ENCODE measurements around the gene B3GAT3. TPM values are rescaled to one million over a fixed set of nuclear protein-coding genes. Genes with fewer than 3 reads are reported as not detected.

The B3GAT3 gene
- 20.1 and 28.7 TPM in 2 replicates for total RNA-seq

DNA sequence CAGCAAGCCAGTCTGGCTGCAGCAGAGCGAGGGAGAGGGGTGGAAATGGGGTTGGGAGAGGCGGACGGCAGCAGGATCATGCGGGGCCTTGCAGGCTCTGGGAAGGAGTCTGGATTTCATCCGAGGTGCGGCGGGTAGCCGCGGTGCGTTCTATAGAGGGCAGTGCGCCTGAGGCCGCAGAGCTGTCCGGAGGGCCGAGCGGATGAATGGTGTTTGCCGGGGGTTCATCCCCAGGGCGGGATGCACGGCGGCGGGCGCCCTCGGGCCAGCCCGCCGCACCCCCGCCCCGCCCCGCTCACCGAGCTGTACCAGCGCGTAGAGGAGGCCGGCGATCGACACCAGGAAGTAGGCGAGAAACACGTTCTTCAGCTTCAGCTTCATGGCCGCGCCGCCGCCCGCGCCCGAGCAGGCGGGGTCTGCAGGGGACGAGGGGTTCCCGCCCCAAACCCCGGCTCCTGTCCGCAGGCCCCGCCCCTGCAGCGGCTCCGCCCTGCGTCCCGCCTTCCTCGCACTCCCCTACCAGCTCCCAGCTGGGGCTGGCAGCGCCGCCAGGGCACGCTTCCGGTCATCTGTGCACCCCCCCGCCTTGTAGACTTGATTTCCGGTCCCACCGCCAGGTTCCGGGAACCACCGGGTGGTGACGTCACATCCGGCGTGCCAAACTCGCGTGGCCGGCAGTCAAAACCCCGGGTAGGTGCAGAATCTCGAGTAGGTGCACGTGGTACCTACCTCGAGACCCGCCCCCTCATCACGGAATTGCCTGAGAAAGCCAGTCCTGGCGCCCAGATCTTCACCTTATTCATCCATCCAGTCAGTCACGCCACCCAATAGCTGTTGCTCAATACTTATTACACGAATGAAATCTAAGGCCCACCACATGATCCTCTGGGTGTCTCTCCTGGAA is at the start of gene B3GAT3:
TSS of gene B3GAT3 (minus strand) at position 420 of the 904 bp plus-strand sequence. CDS start at position 381, 39 bp downstream.

DNA sequence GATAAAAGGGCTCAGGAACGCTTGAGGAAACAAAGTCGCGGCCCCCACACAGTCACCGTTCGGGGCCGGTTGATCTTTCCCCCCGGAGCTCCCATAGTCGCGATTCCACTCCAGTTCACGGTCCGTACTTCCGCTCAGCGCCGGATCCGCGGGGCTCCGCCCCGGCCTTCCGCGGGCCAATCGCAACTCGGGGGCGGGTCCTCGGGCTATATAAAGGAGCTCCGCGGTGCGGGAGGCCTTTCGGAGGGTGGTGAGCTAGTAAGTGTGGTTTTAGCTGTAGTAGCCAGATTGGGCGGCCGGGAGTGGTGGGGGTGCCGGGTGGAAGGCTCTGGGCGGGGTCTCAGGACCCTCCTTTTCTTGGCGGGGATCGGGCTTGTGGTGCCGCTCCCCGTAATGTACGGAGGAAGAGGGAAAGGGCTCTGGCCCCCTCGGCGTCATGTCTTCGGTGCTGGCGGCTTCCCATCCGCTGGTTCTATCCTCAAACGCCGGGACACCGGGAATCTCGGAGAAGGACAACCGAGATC is 43.4 kb upstream of the B3GAT3 start, which contains the start of the genes C11orf98 and CSKMT:
TSS of gene C11orf98 (minus strand) at position 136 of the 524 bp plus-strand sequence. CDS start at position 95, 41 bp downstream.
TSS of gene CSKMT (plus strand) at position 238 of the 524 bp plus-strand sequence. CDS start 568 bp downstream, outside the sequence.

DNA sequence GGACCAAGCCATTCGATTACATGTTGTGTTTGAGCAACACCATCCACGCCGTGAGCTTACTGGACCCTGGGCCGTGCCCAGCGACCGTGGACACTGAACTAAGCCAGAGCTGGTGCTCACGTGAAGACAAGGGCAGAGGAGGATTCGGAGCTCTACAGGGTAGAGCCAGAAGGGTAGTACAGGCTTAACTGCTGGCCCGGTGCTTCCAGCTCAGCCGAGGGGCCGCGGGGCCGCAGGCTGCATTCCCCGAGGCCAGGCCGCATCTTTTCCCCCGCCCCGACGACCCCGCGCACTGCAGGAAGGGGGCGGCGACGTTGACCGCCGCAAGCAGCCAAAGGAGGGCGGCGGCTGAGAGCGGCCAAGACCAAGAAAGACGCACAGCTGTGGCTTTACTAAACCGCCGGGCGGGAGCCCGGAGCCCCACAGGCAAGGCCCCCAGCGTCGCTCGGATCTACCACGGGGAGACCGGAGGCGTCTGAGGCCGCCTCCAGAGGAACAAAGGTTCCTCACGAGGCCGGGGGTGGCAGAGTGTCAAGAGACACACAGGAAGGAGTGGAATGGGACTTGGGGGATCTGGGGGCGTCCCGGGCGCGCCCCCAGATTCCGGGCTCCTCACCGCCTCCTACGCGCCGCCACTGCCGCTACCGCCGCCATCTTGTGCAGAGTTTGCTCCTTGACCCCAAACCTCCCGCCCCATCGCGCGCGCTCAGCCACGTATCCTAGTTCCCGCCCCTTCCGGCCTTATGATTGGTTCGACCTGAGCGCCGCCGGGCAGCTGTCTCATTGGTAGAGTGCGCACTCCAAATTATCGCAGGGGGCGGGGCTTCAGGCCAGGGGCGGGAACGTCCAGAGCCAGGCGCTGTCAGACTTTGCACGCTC is 24.4 kb upstream of the B3GAT3 start, which contains the start of gene GANAB:
TSS of gene GANAB (minus strand) at position 668 of the 879 bp plus-strand sequence. CDS start at position 654, 14 bp downstream.

DNA sequence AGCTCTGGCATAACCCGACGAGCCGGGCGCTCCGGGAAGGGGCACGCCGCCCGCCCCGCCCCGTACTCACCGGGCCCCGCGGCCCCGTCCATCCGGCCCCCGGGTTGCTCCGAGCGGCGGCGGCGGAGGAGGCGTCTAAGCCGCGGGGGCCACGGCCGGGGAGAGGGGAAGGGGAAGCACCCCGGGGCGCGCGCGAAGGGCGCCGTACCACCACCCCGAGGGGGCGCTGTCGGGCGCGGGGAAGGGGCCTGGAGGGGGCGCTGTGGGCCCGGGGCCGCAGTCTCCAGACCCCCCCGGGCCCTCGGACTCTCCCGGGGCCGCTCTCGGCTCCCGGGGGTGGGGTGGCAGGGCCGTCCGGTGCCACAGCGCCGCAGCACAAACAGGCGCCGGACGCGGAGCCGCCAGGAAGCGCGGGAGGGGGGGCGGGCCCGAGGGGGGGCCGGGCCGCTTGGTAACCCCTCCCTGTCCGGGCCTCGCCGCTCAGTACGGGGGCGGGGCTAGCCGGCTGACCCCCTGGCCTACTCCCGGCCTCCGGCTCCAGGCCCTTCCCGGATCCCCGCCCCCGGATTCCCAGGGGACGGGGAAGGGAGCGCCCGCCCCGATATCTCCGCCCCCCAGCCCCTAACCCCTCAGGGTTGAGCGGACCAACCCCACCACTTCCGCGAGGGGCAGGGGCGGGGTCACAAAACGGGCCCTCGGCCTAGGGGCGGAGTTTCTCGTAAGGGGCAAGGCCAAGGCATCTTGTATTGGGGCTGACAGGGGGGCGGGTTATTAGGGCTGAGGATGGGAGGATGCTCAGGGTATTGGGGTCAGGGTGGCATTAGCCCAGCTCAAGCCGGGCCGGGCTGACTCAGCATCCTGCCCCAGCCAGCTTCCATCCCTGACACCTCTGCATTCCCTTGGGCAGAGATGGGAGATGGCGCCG is 9.2 kb downstream of the B3GAT3 start, which contains the start of the genes EML3 and ROM1:
TSS of gene EML3 (minus strand) at position 410 of the 925 bp plus-strand sequence. CDS start at position 92, 318 bp downstream.
TSS of gene ROM1 (plus strand) at position 892 of the 925 bp plus-strand sequence. CDS start at position 917, 25 bp downstream.

DNA sequence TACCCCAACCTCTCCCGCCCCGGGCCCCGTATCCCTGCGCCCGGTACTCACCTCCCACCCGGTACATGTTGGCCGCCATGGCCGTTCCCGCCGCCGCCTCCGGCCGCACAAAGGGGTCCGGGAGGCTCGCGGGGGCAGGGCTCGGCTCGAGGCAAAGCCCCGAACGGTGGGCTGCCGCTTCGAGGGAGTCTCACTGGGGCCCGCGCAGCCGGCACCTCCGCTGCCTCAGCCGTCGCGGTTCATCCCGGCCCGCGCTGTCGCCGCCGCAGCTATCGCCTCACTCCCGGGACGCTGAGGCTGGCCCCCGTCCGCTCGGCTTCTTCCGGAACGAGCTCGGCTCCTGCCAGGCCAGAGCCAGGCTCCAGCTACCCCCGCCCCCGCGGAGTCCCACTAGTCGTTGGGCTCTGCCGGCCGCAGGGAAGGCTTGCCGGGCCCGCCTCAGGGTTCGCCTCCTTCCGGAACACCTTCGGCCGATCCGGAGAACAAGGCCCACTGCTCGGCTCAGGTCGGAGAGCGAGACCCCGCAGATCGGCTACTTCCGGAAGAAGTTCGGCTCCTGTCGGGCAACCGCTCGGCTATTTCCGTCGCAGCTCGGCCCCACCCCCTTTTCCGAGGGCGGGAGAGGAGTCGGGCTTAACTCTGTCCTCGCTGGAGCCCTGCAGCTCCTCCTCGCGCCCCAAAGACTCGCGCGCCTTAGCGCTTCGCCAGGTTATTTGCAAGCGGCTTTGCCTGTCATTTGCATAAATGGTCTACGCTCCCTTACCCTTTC is 20.2 kb downstream of the B3GAT3 start, which contains the start of gene MTA2:
TSS of gene MTA2 (minus strand) at position 494 of the 769 bp plus-strand sequence. CDS start at position 79, 415 bp downstream.

DNA sequence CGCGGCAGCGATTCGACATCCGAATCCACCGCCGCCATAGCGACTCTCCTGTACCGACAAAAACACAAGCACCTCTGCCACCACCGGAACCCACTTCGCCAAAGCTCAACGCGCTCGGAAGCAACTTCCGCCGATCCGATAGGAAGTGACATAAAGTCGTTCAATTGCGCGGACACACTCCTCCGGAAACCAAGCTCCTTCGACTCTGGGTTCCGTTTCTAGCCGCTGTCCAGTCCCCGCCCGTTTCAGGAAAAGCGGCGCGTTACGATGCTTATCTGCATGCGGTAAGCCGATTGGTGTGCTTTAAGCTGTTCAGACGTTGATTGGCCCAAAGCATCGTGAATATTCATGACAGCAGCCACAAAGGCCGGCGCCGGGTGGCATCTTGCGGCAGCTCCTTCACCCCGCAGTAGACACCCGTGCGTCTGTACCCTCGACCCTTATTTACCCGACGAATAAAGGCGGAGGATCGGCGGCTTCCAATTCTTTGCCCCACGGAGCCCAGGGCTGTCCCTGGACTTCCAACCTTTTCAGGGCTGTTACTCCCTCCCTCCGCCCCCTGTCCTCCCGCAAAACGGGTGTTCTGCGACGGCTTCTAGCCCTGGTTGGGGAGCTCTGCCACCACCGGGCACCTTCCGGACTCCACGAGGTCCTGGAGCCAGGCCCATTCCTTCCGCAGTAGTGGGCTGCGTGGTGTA is 30.2 kb downstream of the B3GAT3 start, which contains the start of gene TUT1:
TSS of gene TUT1 (minus strand) at position 76 of the 698 bp plus-strand sequence. CDS start at position 38, 38 bp downstream.

DNA sequence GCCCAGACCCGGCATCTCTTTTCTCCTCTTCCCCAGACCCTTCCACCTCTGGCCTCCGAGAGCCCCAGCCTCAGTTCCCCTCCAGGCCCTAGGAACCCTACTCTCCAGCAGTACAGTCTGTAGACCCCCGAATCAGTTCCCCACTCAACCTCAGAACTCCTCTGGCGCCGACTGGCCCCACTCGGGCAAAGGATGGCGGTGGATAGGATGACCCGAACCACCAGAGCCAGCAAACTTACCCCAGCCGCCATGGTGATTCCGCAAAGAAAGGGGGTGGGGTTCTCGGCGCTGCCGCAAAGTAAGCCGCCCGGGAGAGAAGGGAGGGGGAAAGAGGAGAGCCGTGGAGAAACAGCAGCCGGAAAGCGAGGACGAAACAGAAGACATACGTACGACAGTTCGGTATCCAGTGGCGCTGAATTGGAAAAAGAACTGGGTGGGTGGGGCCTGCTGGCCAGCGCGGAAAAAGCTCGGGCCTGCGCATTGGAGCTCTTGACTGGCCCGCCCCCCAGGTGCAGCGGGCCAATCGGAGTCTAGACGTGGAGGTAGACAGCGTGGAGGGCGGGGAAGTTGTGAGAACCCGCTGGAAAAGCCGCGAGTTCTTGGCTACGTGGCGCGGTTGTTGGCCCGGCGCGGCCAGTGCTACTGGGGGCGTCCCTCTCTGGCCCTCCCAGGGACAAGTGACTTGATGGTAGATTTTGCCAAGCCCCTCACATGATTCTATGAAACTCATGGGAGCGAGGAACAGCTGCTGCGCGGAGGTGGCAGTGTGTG is 48.0 kb downstream of the B3GAT3 start, which contains the start of gene EEF1G:
TSS of gene EEF1G (minus strand) at position 300 of the 771 bp plus-strand sequence. CDS start at position 251, 49 bp downstream.

Other genes starting within 250 kb of the B3GAT3 start
- not detected in 2 replicates for gene SCGB1A1, start 203.0 kb downstream of the B3GAT3 start, total RNA-seq
- 274 and 293 TPM in 2 replicates for gene AHNAK, start 75.2 kb downstream of the B3GAT3 start, total RNA-seq
- 1,044 and 1,412 TPM in 2 replicates for gene EEF1G, start 48.1 kb downstream of the B3GAT3 start, total RNA-seq
- 6.8 and 13.5 TPM in 2 replicates for gene TUT1, start 30.5 kb downstream of the B3GAT3 start, total RNA-seq
- 186 and 207 TPM in 2 replicates for gene MTA2, start 20.1 kb downstream of the B3GAT3 start, total RNA-seq
- gene EML3, start 9.2 kb downstream of the B3GAT3 start, total RNA-seq, result 27.3 and 30.1 TPM in 2 replicates
- 5.3 and 5.8 TPM in 2 replicates for gene ROM1, start 8.7 kb downstream of the B3GAT3 start, total RNA-seq
- gene GANAB, start 24.6 kb upstream of the B3GAT3 start, total RNA-seq, result 213 and 230 TPM in 2 replicates
- 22.8 and 24.4 TPM in 2 replicates for gene INTS5, start 31.3 kb upstream of the B3GAT3 start, total RNA-seq
- 38.7 and 44.4 TPM in 2 replicates for gene C11orf98, start 43.2 kb upstream of the B3GAT3 start, total RNA-seq
- 3.6 and 13.3 TPM in 2 replicates for gene CSKMT, start 43.3 kb upstream of the B3GAT3 start, total RNA-seq
- 9.7 and 11.2 TPM in 2 replicates for gene UQCC3, start 49.7 kb upstream of the B3GAT3 start, total RNA-seq
- gene LBHD1, start 50.3 kb upstream of the B3GAT3 start, total RNA-seq, result 4.2 and 5.5 TPM in 2 replicates
- gene UBXN1, start 57.1 kb upstream of the B3GAT3 start, total RNA-seq, result 137 and 210 TPM in 2 replicates
- gene LRRN4CL, start 67.5 kb upstream of the B3GAT3 start, total RNA-seq, result under 0.01 and 0.30 TPM in 2 replicates
- 20.2 and 24.0 TPM in 2 replicates for gene BSCL2, start 85.4 kb upstream of the B3GAT3 start, total RNA-seq
- 0.32 TPM in 1 of 2 replicates, not detected in the other for gene GNG3, start 85.7 kb upstream of the B3GAT3 start, total RNA-seq
- 5.8 and 11.9 TPM in 2 replicates for gene HNRNPUL2, start 105.5 kb upstream of the B3GAT3 start, total RNA-seq
- 34.4 and 38.9 TPM in 2 replicates for gene TTC9C, start 106.5 kb upstream of the B3GAT3 start, total RNA-seq
- gene ZBTB3, start 132.2 kb upstream of the B3GAT3 start, total RNA-seq, result 10.9 and 11.4 TPM in 2 replicates
- 86.7 and 113 TPM in 2 replicates for gene POLR2G, start 139.6 kb upstream of the B3GAT3 start, total RNA-seq
- 19.8 and 26.7 TPM in 2 replicates for gene TAF6L, start 149.4 kb upstream of the B3GAT3 start, total RNA-seq
- gene TMEM179B, start 165.4 kb upstream of the B3GAT3 start, total RNA-seq, result 22.5 and 26.6 TPM in 2 replicates
- 13.4 and 21.8 TPM in 2 replicates for gene TMEM223, start 170.0 kb upstream of the B3GAT3 start, total RNA-seq
- gene NXF1, start 183.5 kb upstream of the B3GAT3 start, total RNA-seq, result 16.6 and 26.3 TPM in 2 replicates
- 27.7 and 36.1 TPM in 2 replicates for gene STX5, start 210.1 kb upstream of the B3GAT3 start, total RNA-seq
- not detected in 2 replicates for gene TEX54, start 210.9 kb upstream of the B3GAT3 start, total RNA-seq
- gene WDR74, start 217.6 kb upstream of the B3GAT3 start, total RNA-seq, result 70.8 and 74.3 TPM in 2 replicates